MG63 (cell line): ENCODE results near the gene NXN. TPM values are rescaled to one million over a fixed set of nuclear protein-coding genes. Genes with fewer than 3 reads are reported as not detected.
A peak's percentile ranks its signal among the peaks of the same experiment; 100 is the strongest.
"Not testable (repeated sequence)": the region's sequence is repeated elsewhere in the genome, so short reads cannot be mapped to it uniquely, and the experiment has no call there.

ENCODE experiments used
- DNase-seq: peaks from one replicate; pipeline ENCODE4 v3.0.0-alpha.2; 2020
- H3K27me3 ChIP-seq: fragments of 250-450 bp; sonication (Bioruptor Pico); 2 replicates; pipeline ENCODE4 v1.5.1; 2020; ENCODE audit warnings: mild to moderate bottlenecking, moderate library complexity
- H3K36me3 ChIP-seq: fragments of 250-450 bp; sonication (Bioruptor Pico); 2 replicates; pipeline ENCODE4 v1.5.1; 2020; ENCODE audit warnings: mild to moderate bottlenecking, moderate library complexity
- H3K4me3 ChIP-seq: fragments of 250-450 bp; sonication (Bioruptor Pico); 2 replicates; pipeline ENCODE4 v1.5.1; 2020; ENCODE audit warnings: mild to moderate bottlenecking, moderate library complexity
- H3K9me3 ChIP-seq: fragments of 250-450 bp; sonication (Bioruptor Pico); 2 replicates; pipeline ENCODE4 v1.5.1; 2020; ENCODE audit warnings: mild to moderate bottlenecking, moderate library complexity
- total RNA-seq: library from RNA; depleted of rRNA; stranded (reverse); fragments of >200 nt; shearing (Covaris generic); gene quantifications from 2 replicates; pipeline ENCODE4 v1.2.3, GENCODE V29; 2014; ENCODE audit warnings: low replicate concordance

NXN gene
- total RNA-seq, 1 experiment from 2014 or later: 100 TPM

GRCh38 chr17:971861-972260, 7.7 kb downstream of the NXN start:
- H3K36me3 ChIP-seq: peaks cover 31% of the 10 kb centered on the region
- not testable (repeated sequence) for DNase-seq, H3K27me3 ChIP-seq, H3K4me3 ChIP-seq, H3K9me3 ChIP-seq

- H3K27me3 ChIP-seq: no peaks in the 10 kb centered on the region
- DNase-seq: no peak
- no peaks in the 10 kb centered on the region for H3K9me3 ChIP-seq
- peak overlapping the region; percentile 25 for H3K4me3 ChIP-seq
- H3K36me3 ChIP-seq: peaks cover 26% of the 10 kb centered on the region
Observed at GRCh38 chr17:970364-970763, 9.2 kb downstream of the NXN start.

DNA sequence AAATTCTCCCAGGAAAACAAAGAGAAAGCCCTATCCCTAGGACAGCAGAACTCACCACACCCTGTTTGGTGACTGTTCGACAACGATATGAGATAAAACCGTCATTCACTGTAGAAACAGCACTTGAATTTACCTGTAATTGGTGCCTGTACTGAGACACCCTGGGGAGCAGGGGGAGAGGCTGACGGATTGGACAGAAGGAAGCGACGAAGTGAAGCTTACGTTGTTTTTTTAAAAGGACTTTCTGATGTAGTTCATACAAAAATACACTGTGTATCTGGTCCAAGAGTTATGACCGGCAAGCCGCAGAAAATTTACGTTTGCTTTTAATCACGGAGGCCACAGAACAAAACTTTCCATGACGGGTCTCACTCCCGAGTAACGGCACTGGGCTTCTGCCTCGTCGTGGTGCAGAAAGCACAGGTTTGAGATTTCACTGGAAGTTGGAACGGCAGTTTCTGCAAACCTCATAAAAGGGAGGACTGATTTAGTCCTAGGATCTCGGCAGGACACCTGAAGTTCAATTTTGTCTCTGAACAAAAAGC, 9.7 kb downstream of the NXN start:
- no peak for DNase-seq
- Histone ChIP-seq H3K9me3 (no peaks in the 10 kb centered on the region), H3K27me3 (no peaks in the 10 kb centered on the region), H3K36me3 (peaks cover 26% of the 10 kb centered on the region), H3K4me3 (peak overlapping the region; percentile 25)

GRCh38 chr17:968812-969730, 10.5 kb downstream of the NXN start:
- Histone ChIP-seq H3K9me3 (no peaks in the 10 kb centered on the region), H3K36me3 (peaks cover 29% of the 10 kb centered on the region), H3K27me3 (no peaks in the 10 kb centered on the region), H3K4me3 (peak overlapping the region; percentile 25)
- DNase-seq: no peak

- no peaks in the 10 kb centered on the region for H3K27me3 ChIP-seq
- no peak overlapping the region for H3K4me3 ChIP-seq
- H3K36me3 ChIP-seq: peaks cover 27% of the 10 kb centered on the region
- DNase-seq: no peak
- no peaks in the 10 kb centered on the region for H3K9me3 ChIP-seq
Observed at GRCh38 chr17:967122-967521, 12.5 kb downstream of the NXN start.

- Histone ChIP-seq H3K4me3 (no peak overlapping the region), H3K27me3 (no peaks in the 10 kb centered on the region), H3K36me3 (peaks cover 33% of the 10 kb centered on the region), H3K9me3 (no peaks in the 10 kb centered on the region)
- DNase-seq: no peak
Observed at GRCh38 chr17:965311-965989, 14.1 kb downstream of the NXN start.

DNA sequence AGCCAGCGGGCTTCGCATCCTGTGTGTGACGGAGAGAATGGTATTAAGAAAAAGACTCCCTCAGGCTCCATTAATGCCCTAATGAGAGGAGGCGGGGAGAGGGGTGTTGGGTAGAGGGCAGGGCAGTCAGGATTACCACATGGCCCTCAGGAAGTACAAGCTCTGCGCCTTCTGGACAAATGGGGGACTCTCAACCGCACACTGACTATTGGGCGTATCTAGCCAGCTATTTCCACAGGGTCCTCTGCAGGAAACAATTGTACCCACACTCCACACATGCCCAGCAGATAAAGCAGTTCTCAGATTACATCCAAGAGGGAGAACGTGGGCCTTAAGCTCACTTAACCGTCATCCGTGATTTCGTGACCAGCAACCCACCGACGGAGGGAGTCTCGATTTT, 14.7 kb downstream of the NXN start:
- H3K9me3 ChIP-seq: no peaks in the 10 kb centered on the region

DNA sequence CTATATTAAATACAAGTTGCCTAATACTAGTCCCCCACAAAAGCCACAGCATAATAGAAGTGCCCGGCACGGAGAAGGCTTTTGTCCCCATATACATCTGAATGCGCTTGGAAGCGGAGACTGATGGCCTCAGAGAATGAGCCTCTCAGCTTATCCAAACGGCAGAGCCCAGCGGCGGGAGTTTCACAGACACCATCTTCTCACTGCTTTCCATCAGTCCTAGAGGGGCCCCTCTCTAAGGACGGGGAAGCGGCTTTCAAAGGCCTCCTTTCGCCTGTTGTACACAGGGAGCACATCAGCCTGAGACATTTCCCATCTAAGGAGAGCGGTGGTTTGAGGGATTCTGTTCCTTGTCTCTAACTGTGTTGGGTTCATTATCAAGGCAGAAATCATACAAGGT, 16.9 kb downstream of the NXN start:
- no peak for DNase-seq
- H3K9me3 ChIP-seq: no peaks in the 10 kb centered on the region
- no peak overlapping the region for H3K4me3 ChIP-seq
- H3K36me3 ChIP-seq: peaks cover 18% of the 10 kb centered on the region
- no peaks in the 10 kb centered on the region for H3K27me3 ChIP-seq

More for the DNA sequence above, 14.7 kb downstream of the NXN start:
- Histone ChIP-seq H3K4me3 (no peak overlapping the region), H3K36me3 (peaks cover 30% of the 10 kb centered on the region), H3K27me3 (no peaks in the 10 kb centered on the region)
- no peak for DNase-seq

DNA sequence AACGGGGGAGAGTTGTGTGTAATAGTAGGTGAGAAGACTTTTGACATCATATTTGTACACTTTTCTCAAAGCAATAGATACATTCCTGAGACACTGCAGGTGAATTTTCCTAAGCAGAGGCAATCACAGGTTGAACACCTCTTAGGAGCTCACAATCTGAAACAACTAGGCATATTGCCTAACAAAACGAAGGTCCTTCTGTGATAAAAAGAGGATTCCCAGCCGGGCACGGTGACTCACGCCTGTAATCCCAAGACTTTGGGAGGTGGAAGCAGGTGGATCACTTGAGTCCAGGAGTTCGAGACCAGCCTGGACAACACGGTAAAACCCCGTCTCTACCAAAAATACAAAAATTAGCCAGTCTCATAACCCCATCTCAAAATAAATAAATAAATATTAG, 17.4 kb downstream of the NXN start:
- H3K36me3 ChIP-seq: peaks cover 18% of the 10 kb centered on the region
- no peaks in the 10 kb centered on the region for H3K9me3 ChIP-seq
- no peaks in the 10 kb centered on the region for H3K27me3 ChIP-seq
- no peak for DNase-seq
- no peak overlapping the region for H3K4me3 ChIP-seq

DNA sequence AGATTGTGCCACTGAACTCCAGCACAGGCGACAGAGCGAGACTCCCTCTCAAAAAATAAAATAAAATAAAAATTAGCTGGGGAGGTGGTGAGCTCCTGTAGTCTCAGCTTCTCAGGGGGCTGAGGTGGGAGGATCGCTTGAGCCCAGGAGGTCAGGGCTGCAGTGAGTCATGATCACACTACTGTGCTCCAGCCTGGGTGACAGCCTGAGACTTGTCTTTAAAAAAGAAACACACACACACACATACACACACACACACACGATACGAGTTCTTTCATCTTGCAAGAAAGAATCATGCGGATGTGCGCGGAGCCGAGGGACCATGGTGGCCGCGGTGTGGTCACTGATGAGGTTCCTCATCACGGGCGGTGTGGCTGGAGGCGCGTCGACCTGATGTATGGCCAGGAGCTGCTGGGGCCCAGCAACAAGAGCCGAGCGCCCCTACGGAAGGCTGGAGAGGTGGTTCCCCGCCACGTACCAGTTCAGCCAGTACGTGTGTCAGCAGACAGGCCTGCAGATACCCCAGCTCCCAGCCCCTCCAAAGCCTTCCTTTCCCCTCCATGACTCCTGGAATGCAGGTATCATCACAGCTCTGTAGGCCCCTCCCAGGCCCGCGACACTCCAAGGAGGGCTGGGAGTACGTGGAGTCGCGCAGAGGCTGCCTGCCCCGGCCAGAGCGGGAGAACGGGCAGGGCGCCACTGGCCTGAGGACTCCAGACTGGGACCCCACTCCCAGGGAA, 20.7 kb downstream of the NXN start:
- Histone ChIP-seq H3K27me3 (no peaks in the 10 kb centered on the region), H3K9me3 (no peaks in the 10 kb centered on the region), H3K4me3 (no peak overlapping the region), H3K36me3 (peaks cover 18% of the 10 kb centered on the region)
- no peak for DNase-seq

DNA sequence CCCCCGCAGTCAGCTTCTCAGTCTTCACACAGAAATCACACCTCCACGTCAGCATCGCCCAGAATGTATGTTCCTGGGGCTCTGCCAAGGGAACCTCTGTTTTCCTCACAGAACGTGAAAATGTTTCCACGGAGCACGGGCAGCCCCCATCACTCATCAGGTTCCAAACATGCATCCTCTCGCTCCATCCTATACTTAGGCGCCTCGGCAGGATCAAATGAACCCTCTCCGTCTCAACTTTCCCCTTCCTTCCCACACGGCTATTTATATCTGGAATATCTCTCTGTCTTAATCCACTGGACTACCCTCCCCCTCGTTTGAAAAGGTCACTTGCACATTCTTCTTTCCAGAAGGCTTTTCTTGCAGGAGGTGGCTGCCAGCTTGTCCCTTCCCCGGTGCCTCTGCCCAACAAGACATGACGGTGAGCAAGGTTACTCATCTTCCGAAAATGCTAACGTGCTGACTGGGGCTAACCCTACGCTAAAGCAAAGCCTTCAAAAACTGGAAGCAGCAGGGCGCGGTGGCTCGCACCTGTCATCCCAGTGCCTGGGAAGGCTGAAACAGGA, 21.6 kb downstream of the NXN start:
- H3K9me3 ChIP-seq: no peaks in the 10 kb centered on the region
- peaks cover 18% of the 10 kb centered on the region for H3K36me3 ChIP-seq
- H3K27me3 ChIP-seq: no peaks in the 10 kb centered on the region
- no peak for DNase-seq
- H3K4me3 ChIP-seq: no peak overlapping the region

DNA sequence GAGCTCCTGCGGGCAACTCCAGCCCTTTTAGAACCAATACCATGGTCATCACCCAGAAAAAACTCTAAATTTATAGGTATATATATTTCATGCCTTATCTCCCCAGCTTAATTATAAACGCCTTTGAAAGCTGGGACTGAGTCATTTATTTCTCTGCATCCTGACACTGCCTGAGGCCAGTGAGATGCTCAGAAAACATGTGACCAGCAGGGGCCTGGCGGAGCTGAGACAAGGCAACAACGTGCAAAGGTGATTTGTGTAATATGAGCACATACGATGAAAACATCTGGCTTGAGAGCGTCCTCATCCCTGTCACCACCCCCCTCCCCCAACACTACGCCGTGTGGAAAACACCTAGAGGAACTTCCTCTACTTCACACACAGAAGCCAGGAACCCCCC, 22.7 kb downstream of the NXN start:
- Histone ChIP-seq H3K9me3 (no peaks in the 10 kb centered on the region), H3K4me3 (no peak overlapping the region), H3K27me3 (no peaks in the 10 kb centered on the region), H3K36me3 (peaks cover 15% of the 10 kb centered on the region)
- DNase-seq: no peak

- DNase-seq: no peak
- Histone ChIP-seq H3K27me3 (no peaks in the 10 kb centered on the region), H3K9me3 (no peaks in the 10 kb centered on the region), H3K4me3 (no peak overlapping the region), H3K36me3 (peaks cover 9% of the 10 kb centered on the region)
Observed at GRCh38 chr17:954431-955164, 25.0 kb downstream of the NXN start.

DNA sequence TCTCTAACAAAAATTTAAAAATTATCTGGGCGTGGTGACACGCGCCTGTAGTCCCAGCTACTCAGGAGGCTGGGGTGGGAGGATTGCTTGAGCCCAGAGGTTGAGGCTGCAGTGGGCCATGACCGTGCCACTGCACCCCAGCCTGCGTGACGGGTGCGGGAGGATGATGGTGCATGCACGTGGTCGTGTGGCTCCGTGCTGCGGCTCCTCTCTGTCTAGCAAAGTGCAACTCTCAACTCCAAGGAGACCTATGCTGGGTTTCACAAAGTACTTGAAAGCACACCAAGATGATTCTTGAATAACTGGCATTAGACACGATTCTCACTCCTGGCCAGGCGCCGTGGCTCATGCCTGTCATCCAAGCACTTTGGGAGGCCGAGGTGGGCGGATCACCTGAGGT, 25.8 kb downstream of the NXN start:
- DNase-seq: no peak
- H3K9me3 ChIP-seq: no peaks in the 10 kb centered on the region
- no peaks in the 10 kb centered on the region for H3K27me3 ChIP-seq
- no peak overlapping the region for H3K4me3 ChIP-seq
- H3K36me3 ChIP-seq: peaks cover 9% of the 10 kb centered on the region

DNA sequence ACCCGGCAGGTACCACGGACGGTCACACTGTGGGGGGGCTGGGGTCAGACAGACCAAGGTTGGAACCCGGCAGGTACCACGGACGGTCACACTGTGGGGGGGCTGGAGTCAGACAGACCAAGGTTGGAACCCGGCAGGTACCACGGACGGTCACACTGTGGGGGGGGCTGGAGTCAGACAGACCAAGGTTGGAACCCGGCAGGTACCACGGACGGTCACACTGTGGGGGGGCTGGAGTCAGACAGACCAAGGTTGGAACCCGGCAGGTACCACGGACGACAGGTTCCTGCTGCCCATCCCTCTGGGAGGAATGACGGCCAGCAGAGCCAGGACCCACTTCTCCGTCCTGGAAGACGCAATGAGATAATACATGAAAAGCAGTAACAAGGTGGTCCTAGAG, 27.0 kb downstream of the NXN start:
- not testable (repeated sequence) for H3K27me3 ChIP-seq, H3K36me3 ChIP-seq

More for the DNA sequence above, 27.0 kb downstream of the NXN start:
- not testable (repeated sequence) for H3K4me3 ChIP-seq, DNase-seq, H3K9me3 ChIP-seq
